HG03439 (cell line): ENCODE results near the gene OSBPL10.

Source experiments
- ATAC-seq: cut with Tn5 transposase; IDR thresholded peaks from one replicate; pipeline ENCODE4 v1.9.1; 2021; ENCODE audit warnings: mild to moderate bottlenecking, moderate library complexity; ENCODE audit not compliant: unreplicated experiment

The OSBPL10 gene

DNA sequence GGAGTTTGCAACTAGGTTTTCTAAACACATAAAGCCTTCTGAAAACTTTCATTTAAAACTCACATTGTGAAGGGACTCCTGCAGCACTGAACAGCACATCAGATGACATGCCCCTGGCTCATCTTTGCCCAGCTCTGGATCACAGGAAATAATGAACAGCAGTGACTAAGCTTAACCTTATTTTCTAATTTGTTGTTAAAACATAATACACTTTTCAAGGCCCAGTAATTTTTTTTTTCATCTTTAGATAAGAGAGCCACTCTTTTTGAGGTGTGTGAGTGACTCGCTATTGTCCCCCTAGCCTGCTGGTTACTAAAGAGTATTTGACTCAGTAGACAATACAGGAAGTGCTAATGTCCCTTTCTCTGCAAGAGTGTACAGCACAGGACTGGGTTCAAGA is 204.0 kb downstream of the OSBPL10 start:
- ATAC-seq: no peak

DNA sequence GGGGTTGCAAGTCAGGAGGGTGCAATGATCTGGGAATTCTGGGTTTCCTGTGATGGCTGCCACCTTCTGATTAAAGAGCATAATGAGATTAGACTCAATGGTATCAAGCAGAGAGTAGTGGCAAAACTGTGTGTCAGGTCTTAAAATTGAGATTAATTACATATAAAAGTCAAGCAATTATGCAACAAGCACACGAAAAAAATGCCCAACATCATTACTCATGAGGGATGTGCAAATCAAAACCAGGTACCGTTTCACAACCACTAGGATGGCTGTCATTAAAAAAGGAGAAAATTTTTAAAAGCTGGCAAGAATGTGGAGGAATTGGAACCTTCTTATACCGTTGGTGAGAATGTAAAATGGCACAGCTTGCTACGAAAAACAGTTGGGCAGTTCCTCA is 205.0 kb downstream of the OSBPL10 start:
- no peak for ATAC-seq

DNA sequence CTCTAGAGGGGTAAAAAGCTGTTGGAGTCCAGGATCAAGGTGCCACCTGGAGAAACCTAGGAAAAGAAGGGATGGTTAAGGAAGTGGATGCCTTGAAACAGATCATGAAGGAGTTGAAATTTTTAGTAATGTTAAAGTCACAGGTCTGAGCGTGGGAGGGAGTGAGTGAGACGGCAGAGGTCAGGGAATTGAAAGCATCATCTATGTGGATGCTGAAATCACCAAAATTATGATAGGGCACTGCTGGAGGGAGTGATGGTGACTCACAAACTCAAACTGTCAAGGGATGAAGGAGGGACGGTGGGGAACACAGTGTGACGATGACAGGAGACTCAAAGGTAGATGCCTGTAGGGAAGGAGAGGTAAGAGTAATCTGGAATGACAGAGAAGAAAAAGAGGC is 205.7 kb downstream of the OSBPL10 start:
- ATAC-seq: no peak

DNA sequence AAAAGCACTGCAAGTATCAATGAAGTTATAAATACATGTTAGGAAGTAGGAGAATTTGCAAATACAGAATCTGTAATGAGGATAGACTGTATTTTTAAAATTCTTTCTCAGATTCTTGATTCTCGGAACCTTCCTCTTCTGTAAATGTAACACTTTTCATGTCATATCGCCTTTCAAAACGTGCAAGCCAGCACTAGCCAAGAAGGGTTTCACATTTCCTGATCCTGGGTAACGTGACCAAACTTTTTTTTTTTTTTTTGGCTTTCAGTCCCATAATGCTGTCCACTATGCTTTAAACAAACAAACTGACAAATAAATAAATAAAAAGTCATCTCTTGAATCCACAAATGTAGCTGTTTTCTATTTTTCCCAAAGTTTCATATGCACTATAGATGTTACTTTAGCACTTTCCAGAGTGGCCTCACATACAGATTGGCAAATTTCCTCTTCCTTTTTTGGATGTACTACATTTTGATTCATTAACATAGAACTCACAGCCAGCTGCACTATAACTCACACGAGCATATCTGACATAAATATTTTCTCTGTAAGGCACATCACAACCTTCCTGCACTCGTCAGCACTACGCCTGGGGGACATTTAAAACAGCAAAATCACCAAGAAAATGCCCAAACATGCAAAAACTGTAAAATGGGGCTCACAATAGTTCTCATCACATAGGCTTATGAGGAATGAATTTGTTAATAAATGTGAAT is 208.1 kb downstream of the OSBPL10 start:
- no peak for ATAC-seq

DNA sequence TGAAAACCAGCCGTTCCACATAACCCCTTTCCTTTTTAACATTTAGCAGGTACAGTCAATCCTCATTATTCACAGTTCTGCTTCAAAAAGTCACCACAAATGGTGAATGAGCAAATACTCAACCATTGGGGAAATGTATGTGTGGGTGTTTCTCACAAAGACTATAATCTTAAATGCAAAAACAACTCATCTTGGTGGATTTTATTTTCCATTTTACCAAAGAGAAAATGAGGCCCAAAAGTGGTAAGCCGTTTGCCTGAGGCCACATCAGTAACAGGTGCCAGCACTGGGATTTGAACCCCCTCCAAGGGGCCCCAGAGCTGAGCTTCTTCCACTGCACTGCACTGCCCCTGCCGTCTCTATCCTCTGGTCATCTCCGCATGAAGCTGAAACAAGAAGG is 208.8 kb downstream of the OSBPL10 start:
- ATAC-seq: no peak

DNA sequence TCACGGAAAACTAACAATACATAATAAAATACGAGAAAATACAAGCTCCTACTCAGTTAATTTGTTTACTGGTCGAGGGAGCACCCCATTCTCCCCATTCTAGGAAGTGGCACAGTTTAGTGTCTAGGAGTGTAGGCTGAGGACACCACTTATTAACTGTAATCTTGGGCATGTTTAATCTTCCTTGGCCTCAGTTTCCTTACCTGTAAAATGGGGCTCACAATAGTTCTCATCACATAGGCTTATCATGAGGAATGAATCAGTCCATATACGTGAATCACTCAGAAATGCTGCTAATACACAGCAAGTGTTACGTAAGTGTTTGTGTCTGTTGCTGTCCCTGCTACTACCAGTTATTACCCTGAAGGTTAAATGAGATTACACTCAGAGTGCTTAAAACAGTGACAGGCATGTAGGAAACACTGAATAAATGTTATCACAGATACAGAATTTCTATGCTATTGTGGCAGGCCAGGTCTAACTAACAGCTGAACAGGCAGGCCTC is 210.2 kb downstream of the OSBPL10 start:
- no peak for ATAC-seq

DNA sequence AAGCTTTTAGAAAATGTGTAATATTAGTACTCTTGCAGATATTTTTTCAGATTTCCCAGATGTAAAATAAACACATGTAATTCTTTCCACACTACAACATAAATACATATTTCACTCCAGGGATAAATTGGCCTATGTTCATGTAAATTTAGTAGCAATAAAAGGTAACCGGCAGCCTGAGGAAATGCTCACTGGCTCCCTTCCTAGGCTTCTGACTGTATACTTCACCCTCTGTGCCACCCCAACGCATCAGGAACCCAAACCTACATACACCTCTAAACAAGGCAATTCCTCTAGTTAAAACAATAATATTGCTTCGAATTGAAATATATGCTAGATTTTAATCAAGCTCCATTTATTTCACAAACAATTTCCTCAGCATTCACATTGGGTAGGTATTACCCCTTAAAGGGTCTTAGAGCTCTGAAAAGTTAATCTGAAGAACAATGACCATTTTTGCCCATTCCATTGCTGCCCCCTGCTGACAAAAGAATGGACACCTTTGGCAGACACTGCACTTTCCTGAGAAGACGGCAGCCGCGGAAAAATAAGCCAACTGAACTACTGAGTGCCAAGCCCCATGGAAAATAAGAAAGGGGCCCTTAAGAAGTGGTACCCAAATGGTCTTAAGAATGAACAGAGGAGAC is 212.5 kb downstream of the OSBPL10 start:
- no peak for ATAC-seq

DNA sequence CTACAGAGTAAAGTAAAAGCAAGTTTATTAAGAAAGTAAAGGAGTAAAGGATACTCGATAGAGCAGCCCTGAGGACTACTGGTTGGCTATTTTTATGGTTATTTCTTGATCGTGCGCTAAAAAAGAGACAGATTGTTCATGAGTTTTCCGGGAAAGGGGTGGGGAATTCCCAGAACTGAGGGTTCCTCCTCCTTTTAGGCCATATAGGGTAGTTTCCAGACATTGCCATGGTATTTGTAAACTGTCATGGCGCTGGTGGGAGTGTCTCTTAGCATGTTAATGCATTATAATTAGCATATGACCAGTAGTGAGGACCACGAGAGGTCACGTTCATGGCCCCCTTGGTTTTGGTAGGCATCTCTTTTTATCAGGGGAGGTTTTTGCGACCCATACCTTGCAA is 213.1 kb downstream of the OSBPL10 start:
- ATAC-seq: no peak

DNA sequence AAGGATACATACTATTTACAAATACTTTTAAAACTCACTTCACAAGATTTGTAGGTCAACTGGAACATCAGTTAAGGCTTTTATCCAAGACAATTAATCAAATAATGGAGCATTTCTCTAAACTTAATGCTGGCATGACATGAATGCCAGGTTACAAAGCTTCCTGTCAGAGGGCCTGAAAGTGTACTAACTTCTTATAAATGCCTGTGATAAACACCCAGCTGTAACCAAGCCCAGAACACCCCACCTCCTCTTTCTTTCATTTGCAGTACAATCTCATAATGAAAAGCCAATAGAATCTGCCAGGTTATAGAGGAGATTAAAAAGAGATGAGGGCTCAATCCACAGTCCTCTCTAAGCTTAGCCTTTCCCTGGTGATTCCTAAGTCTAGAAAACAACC is 214.4 kb downstream of the OSBPL10 start:
- ATAC-seq: no peak

DNA sequence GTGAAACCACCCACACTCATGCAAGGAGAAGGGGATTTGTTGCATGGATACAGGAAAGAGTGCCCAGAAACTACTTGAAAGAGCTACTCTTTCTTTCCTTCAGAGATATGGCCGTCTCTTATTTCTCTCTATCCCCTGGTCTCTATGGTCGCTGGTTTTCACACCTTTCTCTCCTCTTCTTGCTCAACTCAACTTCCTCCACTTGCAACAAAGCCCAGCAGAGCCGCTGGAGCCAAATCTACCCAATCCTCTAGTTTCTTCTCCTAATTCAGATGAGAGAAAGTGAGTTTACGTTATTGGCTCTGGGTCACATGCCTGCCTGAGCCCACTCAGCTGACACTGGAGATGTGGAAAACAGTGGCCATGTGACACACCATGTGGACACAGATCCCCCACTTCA is 215.2 kb downstream of the OSBPL10 start:
- no peak for ATAC-seq

DNA sequence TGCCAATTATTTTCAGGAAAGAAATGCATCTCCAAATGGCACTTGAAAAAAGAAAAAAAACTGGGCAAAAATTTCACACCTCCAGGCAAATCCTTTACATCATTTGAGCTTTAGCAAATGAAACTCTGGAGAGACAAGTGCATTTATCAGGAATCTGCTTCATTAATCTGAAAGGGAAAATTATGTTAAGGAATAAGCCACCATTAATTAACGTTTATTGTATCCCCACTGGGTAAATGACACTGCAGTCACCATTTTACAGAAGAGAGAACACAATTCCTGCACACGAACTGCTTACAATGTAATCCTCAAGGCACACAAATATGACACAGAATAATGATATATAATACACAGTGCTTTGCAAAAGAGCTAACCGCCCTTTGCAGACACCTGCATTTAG is 217.3 kb downstream of the OSBPL10 start:
- no peak for ATAC-seq

DNA sequence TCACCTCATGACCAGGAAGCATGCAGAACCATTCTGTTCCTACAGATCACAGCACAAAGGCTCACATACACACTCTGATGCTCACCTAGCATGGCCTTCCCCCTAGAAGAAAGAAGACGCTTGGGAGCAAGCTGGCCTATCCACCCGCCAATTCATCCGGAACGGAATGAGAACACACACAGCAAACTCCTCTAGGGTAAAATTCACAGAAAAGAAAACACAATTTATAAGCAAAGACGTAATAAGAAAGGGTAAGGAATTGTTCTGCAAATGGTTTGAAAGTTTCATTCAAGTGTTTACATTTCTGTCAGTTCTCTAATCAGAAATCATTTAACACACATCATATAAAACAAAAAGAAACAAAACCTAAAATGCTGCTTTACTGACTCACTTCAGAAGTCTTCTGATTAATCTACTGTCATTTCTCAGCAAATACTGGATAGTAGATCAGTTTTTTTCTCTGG is 218.1 kb downstream of the OSBPL10 start:
- no peak for ATAC-seq

DNA sequence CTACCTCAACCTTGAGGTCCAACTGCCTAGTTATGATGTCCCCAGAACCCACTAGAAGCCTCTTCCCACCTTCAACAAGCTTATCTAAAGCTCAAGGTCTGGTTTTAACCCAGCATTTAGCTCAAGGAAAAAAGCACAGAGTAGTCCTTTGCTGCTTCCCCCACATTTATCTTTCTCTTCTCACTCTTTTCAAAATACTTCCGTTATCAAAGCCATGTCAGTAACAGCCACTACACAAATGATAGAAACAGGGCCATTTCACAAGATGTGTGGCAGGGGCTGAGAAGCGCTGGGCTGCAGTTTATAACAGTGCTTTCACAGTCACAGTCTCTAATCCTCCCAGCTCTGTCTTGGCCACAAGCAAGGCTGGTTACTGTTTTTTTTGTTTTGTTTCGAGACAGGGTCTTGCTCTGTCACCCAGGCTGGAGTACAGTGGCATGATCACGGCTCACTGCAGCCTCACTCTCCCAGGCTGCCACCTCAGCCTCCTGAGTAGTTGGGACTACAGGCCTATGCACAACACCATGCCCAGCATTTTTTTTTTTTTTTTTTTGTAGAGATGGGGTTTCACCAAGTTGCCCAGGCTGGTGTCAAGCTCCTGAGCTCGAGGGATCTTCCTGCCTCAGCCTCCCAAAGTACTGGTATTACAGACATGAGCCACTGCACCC is 218.8 kb downstream of the OSBPL10 start:
- no peak for ATAC-seq

DNA sequence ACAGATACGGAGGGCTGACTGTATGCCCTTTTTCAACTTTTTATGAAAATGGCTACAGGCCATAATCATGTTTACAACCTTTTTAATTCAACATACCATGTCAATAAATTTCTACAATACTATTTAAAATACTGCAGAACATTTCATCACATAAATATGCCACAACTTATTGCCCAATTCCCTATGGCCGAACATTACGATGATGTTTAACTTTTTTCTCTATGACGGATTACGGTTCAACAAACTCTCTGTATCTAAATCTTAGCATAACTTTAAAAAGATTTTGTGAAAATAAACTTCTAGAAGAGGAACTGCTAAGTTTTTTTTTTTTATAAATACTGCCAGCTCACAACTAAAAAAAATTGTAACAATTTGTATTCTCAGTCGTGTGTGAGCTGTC is 220.4 kb downstream of the OSBPL10 start:
- ATAC-seq: no peak

DNA sequence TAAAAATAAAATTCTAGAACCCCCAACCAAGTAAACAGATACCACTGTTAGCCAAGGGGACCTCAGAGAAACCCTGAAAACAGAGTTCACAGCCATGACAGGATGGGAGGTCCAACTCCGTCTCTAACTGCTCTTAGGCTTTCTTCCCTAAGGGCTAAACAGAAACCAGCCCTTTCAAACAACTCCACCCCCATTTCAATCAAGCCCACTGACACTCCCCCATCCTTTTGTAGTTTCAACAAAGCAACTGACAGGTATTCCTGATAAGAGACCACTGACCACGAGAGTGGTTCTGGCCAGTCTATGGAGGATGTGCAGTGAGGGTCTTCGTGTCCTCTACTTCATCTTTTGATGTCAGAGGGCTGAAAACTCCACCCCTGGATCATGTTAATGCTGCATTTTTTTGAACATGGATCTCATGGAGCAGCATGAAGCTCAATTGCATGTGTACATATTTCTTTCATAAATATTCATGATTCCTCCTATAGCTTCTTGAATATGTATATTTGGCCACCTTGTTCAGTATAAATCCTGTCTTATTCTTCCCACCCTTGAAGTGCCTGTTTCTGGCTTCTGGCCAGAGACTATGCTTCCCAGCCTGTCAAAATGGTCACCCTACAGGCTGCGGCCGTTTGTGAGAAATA is 222.6 kb downstream of the OSBPL10 start:
- ATAC-seq: no peak

DNA sequence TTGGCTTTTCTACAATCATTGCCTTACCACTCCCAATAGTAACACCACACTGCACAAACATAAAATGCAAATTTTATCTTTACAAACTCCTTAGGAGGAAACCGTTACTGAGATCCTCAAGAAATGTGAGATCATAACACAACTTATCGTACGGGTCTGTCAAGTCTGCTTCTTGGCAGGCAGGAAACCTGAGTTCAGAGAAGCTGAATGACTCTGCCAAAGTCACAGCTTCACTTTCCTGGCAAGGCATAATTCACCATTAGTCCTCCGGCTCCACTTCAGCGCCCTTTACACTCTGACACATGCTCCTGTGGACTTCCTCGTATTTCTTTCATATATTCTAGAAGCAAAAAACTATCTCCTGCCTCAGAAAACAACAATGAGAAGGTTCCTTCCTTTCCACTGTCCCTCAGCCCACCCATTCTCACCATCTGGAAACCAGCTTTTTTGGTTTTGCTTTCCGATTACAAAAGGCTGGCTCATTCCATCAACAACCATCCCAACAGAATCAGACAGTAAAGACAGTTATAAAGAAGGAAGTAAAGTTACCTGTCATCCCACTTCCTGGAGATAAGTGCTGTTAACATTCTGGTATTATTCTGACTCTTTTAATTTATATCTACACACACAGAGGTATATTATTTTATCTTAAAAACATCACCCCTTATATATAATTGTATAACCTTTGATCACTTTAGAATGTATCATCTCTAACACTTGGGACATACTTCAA is 225.0 kb downstream of the OSBPL10 start:
- ATAC-seq: no peak

DNA sequence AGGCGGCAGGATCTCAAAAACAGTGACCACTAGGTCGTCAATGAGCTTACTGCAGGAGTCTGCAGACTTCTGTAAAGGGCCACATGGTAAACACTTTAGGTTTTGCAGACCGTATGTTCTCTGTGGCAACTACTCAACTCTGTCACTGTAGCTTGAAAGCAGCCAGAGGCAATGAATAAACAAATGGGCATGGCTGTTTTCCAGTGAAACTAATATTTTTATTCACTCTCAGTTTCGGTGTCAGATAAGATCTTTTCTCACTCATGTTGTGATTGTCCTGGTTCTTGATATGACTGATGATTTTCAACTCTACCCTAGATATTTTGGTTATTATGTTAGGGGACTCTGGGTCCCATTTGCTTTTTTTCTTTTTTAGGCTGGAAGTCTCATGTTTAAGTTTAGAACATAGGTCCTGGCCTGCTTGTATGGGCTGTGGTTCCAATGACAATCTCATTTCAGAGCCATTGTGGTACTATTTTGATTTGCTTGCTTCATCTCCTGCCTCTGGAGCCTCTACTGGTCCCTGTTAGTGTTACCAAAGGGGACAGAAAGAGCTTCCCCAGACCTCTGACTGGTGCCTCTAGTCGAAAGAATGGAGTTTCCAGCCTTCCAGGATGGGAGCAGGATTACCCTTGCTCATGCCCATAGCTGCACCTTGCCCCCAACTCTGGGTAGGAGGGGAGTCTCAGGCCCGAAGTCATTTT is 226.3 kb downstream of the OSBPL10 start:
- ATAC-seq: peak; percentile 94

DNA sequence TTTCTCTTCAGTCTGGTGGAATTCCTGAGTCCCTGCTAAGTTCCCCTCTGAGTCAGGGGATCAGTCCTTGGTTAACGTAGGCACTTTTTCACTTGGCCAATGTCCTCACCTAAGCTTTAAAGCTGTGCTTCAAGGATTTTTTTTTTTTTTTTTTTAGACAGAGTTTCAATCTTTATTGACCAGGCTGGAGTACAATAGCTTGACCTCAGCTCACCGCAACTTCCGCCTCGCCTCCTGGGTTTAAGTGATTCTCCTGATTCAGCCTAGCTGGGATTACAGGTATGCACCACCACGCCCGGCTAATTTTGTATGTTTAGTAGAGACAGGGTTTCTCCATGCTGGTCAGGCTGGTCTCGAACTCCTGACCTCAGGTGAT is 228.0 kb downstream of the OSBPL10 start:
- ATAC-seq: no peak

DNA sequence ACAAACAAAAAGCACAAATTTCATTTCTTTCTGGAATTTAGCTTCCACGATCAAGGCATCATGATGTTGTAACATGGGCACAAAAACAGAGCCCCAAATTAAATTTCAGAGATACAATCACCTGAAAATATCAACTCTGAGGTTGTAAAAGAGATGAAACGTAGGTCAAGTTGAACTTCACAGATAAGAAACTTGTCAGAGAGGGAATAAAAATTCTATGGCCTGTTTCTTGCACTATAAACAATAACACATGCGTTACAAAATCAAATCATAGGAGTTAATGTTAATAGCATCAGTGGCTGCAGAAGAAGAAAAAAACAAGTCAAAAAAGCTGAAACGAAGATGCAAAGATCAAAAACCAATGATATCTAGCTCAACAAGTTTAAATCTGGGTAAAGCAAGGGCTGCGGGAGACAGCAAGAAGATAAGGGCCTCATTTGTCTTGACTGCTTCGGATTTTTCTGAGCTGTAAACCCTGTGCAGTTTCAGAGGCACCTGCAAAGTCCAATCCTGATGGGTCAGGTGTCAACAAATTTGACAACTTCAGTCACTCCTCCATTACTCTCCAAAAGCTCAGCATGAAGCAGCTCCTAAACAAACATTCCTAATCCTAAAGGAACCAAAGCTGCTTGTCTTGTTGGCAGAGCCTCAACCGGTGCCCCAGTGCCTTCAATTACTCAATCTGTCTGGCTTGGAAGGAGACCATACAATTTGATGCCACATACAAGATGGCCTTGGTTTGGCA is 228.6 kb downstream of the OSBPL10 start:
- ATAC-seq: no peak

DNA sequence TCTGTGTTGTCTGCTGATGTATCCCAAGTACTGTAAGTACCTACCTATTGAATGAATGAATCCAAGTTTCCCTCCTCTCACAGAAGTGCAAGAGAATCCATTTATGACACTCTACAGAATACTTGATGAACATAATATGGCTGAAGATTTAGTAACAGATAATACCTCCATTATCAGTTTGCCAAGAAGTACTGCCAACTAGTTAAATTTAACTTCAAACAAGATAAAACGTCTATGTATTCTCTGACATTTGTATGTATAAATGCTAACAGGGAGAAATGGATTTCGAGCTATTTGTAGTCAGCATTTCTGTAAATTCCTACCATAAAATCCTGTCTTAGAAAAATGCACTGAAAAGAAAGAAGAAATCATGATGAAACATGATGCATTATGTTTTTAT is 230.7 kb downstream of the OSBPL10 start:
- no peak for ATAC-seq
